ENCODE results near the gene CHCHD2. TPM values are rescaled to one million over a fixed set of nuclear protein-coding genes. Genes with fewer than 3 reads are reported as not detected.

Gene CHCHD2
- total and polyA plus RNA-seq, 2 of the 13 experiments (the other 11 are each of a cell fraction or from before 2014, with no cell fraction given) = 330 to 572 TPM

- Histone ChIP-seq H4K20me1 (ENCODE audit: insufficient read depth, low read length) (no peaks in the 10 kb centered on the region), H3K36me3 (replicated peaks in 1 of 2; ENCODE audit: control insufficient read depth in 1 of 2, insufficient read depth in 2 of 2, low read length in 2 of 2) (no peaks in the 10 kb centered on the region), H3K79me2 (ENCODE audit: insufficient read depth, low read length) (no peaks in the 10 kb centered on the region), H3K9ac (ENCODE audit: insufficient read depth, low read depth, low read length) (no peak within 1 kb of the TSS), H3K9me3 (ENCODE audit: low read length) (no peaks in the 10 kb centered on the region), H3K4me3 (replicated peaks in 1 of 3; ENCODE audit: insufficient read depth in 1 of 3, low read depth in 2 of 3, low read length in 3 of 3) (no peak within 1 kb of the TSS), H3K4me1 (ENCODE audit: insufficient read depth, low read length) (no peaks in the 10 kb centered on the region), H3K27ac (ENCODE audit: extremely low read length, insufficient read depth, low read length) (no peak within 1 kb of the TSS), H2AFZ (ENCODE audit: low read length) (no peak within 1 kb of the TSS), H3K4me2 (ENCODE audit: low read depth, low read length) (no peak within 1 kb of the TSS), H3K27me3 (ENCODE audit: control insufficient read depth in 1 of 2, insufficient read depth in 2 of 2, low read length in 2 of 2) (no peaks in the 10 kb centered on the region)
- WGBS (ENCODE audit: low lambda C conversion rate) = 86% methylated on average over 55 of the region's 65 CpGs
- BruUV-seq (replicated peaks) = no TSS peak
- TF ChIP-seq MXI1 (IDR thresholded peaks at IDR 0.05; ENCODE audit: borderline replicate concordance, low read depth, low read length) = no peak
- TF ChIP-seq ZNF597 (CRISPR knock-in tag; IDR thresholded peaks at IDR 0.05) = no peak
- no peak for TF ChIP-seq ZNF350 (CRISPR knock-in tag; IDR thresholded peaks at IDR 0.05; ENCODE audit: borderline replicate concordance, low read depth)
- TF ChIP-seq FOXA3 (CRISPR knock-in tag; IDR thresholded peaks at IDR 0.05) = no peak
- TF ChIP-seq ZNF10 (CRISPR knock-in tag; IDR thresholded peaks at IDR 0.05; ENCODE audit: borderline replicate concordance, low read depth) = no peak
- no peak for TF ChIP-seq SAFB2 (CRISPR knock-in tag; IDR thresholded peaks at IDR 0.05; ENCODE audit: borderline replicate concordance, low read depth)
- no peak for TF ChIP-seq ZC3H4 (CRISPR knock-in tag; IDR thresholded peaks at IDR 0.05; ENCODE audit: borderline replicate concordance)
- no peak for TF ChIP-seq KDM6A (CRISPR knock-in tag; IDR thresholded peaks at IDR 0.05; ENCODE audit: low read depth)
- ChIA-PET POLR2A (no interaction called here), CTCF (ENCODE audit: low intra/inter-chr PET ratio, low total read pairs) (no interaction called here)
- FAIRE-seq (no peak), DNase-seq (ENCODE audit: low spot score) (no peak), ATAC-seq (no peak)
- intact Hi-C loops (cut with micrococcal nuclease; ENCODE audit: unreplicated experiment) (no loop called here), in situ Hi-C loops (cut with HindIII; ENCODE audit: extremely low pct_ligation_motif_present, low pct_unique_long_range_greater_than_20kb) (no loop called here)
These were observed 9.7 kb upstream of the CHCHD2 start, which contains the start of gene NUPR2 for GRCh38 chr7:56115852-56116538. Gene NUPR2 (minus strand): TSS chr7:56116417. CDS start chr7:56116314, 103 bp downstream.

All from HepG2 (cell line).